ENCODE results near the gene LY6G6C.

The LY6G6C gene

GRCh38 chr6:31737991-31738979 lies 16.7 kb upstream of the LY6G6C start (continued):
- TF ChIP-seq, protein P1, sequence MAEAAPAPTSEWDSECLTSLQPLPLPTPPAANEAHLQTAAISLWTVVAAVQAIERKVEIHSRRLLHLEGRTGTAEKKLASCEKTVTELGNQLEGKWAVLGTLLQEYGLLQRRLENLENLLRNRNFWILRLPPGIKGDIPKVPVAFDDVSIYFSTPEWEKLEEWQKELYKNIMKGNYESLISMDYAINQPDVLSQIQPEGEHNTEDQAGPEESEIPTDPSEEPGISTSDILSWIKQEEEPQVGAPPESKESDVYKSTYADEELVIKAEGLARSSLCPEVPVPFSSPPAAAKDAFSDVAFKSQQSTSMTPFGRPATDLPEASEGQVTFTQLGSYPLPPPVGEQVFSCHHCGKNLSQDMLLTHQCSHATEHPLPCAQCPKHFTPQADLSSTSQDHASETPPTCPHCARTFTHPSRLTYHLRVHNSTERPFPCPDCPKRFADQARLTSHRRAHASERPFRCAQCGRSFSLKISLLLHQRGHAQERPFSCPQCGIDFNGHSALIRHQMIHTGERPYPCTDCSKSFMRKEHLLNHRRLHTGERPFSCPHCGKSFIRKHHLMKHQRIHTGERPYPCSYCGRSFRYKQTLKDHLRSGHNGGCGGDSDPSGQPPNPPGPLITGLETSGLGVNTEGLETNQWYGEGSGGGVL (tag by site-specific recombination; IDR thresholded peaks at IDR 0.05), result peak; percentile 94
- TF ChIP-seq SP7 (tag by site-specific recombination; IDR thresholded peaks at IDR 0.05), result peak; percentile 48
- TF ChIP-seq GLI2 (tag by site-specific recombination; IDR thresholded peaks at IDR 0.05; ENCODE audit: borderline replicate concordance, low read depth), result no peak
- no peak for TF ChIP-seq BCL11B (tag by site-specific recombination; IDR thresholded peaks at IDR 0.05; ENCODE audit: low read depth)
- TF ChIP-seq, protein P2, sequence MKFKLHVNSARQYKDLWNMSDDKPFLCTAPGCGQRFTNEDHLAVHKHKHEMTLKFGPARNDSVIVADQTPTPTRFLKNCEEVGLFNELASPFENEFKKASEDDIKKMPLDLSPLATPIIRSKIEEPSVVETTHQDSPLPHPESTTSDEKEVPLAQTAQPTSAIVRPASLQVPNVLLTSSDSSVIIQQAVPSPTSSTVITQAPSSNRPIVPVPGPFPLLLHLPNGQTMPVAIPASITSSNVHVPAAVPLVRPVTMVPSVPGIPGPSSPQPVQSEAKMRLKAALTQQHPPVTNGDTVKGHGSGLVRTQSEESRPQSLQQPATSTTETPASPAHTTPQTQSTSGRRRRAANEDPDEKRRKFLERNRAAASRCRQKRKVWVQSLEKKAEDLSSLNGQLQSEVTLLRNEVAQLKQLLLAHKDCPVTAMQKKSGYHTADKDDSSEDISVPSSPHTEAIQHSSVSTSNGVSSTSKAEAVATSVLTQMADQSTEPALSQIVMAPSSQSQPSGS (tag by site-specific recombination; IDR thresholded peaks at IDR 0.05; ENCODE audit: low read depth), result peak; percentile 70
- TF ChIP-seq ZNF394 (tag by site-specific recombination; IDR thresholded peaks at IDR 0.05; ENCODE audit: borderline replicate concordance), result peak; percentile 7; the same call in 1 of the 2 replicates
- no peak for TF ChIP-seq ZFP37 (tag by site-specific recombination; IDR thresholded peaks at IDR 0.05)
- TF ChIP-seq, protein P3, sequence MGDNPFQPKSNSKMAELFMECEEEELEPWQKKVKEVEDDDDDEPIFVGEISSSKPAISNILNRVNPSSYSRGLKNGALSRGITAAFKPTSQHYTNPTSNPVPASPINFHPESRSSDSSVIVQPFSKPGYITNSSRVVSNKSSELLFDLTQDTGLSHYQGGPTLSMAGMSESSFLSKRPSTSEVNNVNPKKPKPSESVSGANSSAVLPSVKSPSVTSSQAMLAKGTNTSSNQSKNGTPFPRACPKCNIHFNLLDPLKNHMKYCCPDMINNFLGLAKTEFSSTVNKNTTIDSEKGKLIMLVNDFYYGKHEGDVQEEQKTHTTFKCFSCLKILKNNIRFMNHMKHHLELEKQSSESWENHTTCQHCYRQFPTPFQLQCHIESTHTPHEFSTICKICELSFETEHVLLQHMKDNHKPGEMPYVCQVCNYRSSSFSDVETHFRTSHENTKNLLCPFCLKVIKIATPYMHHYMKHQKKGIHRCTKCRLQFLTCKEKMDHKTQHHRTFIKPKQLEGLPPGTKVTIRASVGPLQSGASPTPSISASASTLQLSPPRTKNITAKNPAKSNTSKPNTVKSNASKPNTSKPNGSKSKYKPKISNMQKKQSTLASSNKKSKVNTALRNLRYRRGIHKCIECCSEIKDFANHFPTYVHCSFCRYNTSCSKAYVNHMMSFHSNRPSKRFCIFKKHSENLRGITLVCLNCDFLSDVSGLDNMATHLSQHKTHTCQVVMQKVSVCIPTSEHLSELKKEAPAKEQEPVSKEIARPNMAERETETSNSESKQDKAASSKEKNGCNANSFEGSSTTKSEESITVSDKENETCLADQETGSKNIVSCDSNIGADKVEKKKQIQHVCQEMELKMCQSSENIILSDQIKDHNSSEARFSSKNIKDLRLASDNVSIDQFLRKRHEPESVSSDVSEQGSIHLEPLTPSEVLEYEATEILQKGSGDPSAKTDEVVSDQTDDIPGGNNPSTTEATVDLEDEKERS (tag by site-specific recombination; IDR thresholded peaks at IDR 0.05), result no peak
- peak; percentile 90 for TF ChIP-seq ZNF10 (tag by site-specific recombination; IDR thresholded peaks at IDR 0.05)
- peak; percentile 63 for TF ChIP-seq ZFP69B (tag by site-specific recombination; IDR thresholded peaks at IDR 0.05)
- no peak for TF ChIP-seq ZNF707 (tag by site-specific recombination; IDR thresholded peaks at IDR 0.05)
- no peak for TF ChIP-seq GLI4 (tag by site-specific recombination; IDR thresholded peaks at IDR 0.05)
- TF ChIP-seq INSM2 (tag by site-specific recombination; IDR thresholded peaks at IDR 0.05), result no peak
- peak; percentile 16; the same call in 1 of the 2 replicates for TF ChIP-seq MZF1 (tag by site-specific recombination; IDR thresholded peaks at IDR 0.05; ENCODE audit: borderline replicate concordance)
- TF ChIP-seq ZNF138 (tag by site-specific recombination; IDR thresholded peaks at IDR 0.05; ENCODE audit: borderline replicate concordance), result no peak
- TF ChIP-seq ZNF174 (tag by site-specific recombination; IDR thresholded peaks at IDR 0.05), result no peak
- TF ChIP-seq WT1 (tag by site-specific recombination; IDR thresholded peaks at IDR 0.05), result peak; percentile 97
- TF ChIP-seq KLF7 (tag by site-specific recombination; IDR thresholded peaks at IDR 0.05; ENCODE audit: borderline replicate concordance), result no peak
- peak; percentile 42; the same call in 1 of the 2 replicates for TF ChIP-seq GLIS2 (tag by site-specific recombination; IDR thresholded peaks at IDR 0.05)
- peak; percentile 47 for TF ChIP-seq ZIC2 (tag by site-specific recombination; IDR thresholded peaks at IDR 0.05)
- TF ChIP-seq ZNF600 (tag by site-specific recombination; IDR thresholded peaks at IDR 0.05), result peak; percentile 77
- TF ChIP-seq, protein P4, sequence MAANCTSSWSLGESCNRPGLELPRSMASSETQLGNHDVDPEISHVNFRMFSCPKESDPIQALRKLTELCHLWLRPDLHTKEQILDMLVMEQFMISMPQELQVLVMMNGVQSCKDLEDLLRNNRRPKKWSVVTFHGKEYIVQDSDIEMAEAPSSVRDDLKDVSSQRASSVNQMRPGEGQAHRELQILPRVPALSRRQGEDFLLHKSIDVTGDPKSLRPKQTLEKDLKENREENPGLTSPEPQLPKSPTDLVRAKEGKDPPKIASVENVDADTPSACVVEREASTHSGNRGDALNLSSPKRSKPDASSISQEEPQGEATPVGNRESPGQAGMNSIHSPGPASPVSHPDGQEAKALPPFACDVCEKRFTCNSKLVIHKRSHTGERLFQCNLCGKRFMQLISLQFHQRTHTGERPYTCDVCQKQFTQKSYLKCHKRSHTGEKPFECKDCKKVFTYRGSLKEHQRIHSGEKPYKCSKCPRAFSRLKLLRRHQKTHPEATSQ (tag by site-specific recombination; IDR thresholded peaks at IDR 0.05), result no peak
- TF ChIP-seq ZNF133 (tag by site-specific recombination; IDR thresholded peaks at IDR 0.05), result no peak
- TF ChIP-seq, protein P5, sequence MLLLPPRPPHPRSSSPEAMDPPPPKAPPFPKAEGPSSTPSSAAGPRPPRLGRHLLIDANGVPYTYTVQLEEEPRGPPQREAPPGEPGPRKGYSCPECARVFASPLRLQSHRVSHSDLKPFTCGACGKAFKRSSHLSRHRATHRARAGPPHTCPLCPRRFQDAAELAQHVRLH (tag by site-specific recombination; IDR thresholded peaks at IDR 0.05), result 0 out of 2 replicates have a peak, but pooled peaks have one; percentile 35
- TF ChIP-seq ZBTB17 (tag by site-specific recombination; IDR thresholded peaks at IDR 0.05), result 0 out of 2 replicates have a peak, but pooled peaks have one; percentile 31
- TF ChIP-seq, protein P6, sequence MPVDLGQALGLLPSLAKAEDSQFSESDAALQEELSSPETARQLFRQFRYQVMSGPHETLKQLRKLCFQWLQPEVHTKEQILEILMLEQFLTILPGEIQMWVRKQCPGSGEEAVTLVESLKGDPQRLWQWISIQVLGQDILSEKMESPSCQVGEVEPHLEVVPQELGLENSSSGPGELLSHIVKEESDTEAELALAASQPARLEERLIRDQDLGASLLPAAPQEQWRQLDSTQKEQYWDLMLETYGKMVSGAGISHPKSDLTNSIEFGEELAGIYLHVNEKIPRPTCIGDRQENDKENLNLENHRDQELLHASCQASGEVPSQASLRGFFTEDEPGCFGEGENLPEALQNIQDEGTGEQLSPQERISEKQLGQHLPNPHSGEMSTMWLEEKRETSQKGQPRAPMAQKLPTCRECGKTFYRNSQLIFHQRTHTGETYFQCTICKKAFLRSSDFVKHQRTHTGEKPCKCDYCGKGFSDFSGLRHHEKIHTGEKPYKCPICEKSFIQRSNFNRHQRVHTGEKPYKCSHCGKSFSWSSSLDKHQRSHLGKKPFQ (tag by site-specific recombination; IDR thresholded peaks at IDR 0.05), result no peak
